NCI-H748 (cell line): ENCODE results near the gene NMB.

ENCODE experiments used
- DNase-seq: peaks from one replicate; lab custom pipeline; 2025; ENCODE audit not compliant: unreplicated experiment; lab: John Stamatoyannopoulos, UW

The NMB gene

DNA sequence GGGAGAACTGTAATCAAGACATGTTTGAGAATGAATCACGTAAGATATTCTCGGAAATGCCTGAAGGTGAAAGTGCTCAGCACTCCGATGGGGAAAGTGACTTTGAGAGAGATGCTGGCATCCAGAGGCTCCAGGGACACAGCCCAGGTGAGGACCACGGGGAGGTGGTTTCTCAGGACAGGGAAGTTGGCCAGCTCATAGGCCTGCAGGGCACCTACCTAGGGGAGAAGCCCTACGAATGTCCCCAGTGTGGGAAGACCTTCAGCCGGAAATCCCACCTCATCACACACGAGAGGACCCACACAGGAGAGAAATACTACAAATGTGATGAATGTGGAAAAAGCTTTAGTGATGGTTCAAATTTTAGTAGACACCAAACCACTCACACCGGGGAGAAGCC, 37.4 kb downstream of the NMB start:
- no peak for DNase-seq

DNA sequence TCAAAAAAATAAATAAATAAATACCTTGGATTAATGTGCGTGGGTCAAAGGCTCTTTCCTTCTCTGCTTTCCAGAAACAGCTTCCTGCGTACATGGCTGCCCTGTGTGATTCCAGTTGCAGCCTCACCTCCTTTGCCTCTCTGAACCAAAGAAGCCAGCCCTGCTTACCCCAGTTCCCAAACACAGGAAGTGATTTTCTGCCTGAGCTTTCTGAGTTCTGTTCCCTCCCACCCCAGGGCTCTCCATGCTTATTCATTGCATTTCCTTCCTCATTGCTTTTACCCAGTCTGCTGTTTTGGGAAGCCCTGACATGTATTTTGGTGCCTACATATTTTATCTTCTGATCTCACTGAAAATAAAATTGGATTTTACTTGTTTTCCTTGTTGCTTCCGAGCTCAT, 41.8 kb downstream of the NMB start:
- DNase-seq: no peak

DNA sequence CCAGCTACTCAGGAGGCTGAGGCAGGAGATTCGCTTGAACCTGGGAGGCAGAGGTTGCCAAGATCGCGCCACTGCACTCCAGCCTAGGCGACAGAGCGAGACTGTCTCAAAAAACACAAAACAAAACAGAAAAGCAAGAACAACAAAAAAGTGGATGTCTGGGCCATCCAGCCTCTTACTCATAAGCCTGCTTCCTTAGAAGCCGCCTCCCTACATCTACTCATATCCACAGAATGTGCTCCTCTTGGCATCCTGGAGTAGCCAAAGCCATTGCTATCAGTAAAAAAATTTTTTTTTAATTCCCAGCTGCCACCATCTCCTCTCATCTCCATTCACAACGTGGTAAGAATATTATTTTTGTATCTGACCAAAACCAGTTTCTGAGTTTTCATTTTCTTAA, 46.4 kb downstream of the NMB start:
- no peak for DNase-seq

DNA sequence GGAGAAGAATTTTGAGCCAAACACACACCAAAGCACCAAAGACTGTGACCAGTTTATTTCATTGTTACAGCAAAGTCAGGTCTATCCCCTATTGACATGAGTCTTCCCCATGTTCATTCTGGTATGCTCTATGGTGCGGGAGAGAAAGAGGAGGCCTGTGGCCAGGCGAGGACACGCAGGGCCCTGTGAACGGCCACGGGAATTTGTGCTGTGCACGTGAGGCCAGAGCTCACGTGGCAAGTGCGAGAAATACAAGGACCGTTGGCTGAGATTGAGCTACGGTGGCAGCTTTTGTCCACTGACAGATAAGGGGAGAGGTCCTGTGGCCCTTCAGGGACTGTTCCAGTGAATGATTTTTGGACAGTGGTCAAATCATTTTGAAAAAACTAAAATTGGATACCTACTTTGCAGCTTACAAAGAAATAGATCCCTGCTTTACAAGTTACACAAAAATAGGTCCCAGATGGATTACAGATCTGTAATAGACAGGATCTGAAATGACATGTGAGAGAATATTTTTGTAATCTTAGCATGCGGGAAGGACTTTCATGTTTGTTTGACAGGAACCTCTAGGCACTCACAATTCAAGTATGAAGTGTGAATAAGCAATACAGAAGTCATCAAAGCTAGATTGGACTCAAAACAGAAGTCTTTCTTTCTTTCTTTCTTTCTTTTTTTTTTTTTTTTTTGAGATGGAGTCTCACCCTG, 48.0 kb downstream of the NMB start:
- no peak for DNase-seq

DNA sequence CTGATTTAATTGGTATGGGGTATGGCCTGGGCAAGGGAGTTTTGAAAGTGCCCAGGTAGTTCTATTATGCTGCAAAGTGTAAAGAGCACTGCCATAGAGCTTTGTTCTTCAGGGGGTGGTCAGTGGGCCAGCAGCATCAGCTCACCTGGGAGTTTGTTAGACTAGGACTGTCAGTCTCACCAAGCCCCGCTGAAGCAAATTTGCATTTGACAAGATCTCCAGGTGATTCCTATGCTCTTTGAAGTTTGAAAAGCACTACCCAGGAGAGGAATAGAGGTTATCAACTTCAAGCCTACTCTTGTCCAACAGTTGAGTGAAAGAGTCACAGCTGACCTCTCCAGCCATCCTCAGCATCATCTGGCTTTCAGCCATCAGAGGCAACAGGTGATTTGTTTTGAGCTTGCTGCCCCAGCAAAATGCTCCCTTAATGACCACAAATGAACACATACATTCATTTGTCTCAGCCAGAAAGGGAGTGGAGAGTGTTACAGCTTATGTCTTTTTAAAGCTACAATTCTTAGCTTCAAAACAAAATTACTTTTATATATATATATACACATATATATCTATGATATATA, 49.2 kb downstream of the NMB start:
- no peak for DNase-seq

DNA sequence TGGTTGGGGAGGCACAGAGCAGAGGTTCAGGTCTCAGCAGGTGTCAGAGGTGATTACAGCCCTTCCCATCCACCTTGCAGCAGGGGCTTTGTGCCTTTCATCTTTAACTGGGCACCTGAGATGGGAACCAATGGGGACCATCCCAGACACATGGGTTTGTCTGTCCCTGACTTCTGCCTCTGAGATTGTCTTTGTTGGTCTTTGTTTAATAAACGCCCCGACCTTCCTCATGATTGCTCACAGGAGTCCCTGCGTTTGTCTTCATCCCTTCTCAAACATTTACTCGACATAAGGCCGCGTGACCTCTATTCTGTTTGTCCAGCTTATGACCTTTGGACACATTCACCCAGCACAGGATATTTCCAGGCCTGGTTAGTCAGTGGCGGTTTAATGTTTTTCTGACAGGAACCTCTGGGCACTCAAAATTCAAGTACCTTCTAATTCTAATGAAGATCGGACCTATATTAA, 51.3 kb downstream of the NMB start:
- DNase-seq: no peak

DNA sequence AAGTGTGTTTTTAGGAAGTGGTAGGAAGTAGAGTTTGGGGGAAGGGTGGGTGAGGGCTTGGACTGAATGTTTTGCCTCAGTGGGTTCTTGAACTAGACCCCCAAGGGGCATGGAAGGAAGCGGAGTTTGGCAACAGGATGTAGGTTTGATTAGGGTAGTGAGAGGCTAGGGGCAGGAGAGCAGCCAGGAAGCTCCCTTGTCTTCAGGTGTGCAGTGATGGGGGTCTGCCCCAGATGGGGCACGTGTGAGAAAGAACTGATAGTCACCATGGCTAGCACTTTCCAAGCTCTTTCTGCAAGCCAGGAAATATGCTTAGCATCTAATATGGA, 52.5 kb downstream of the NMB start:
- no peak for DNase-seq
